CD4-positive, alpha-beta memory T cell (primary cell): Measurements from ENCODE around the gene MYO19. TPM values are rescaled to one million over a fixed set of nuclear protein-coding genes. Genes with fewer than 3 reads are reported as not detected.

Source experiments
- polyA plus RNA-seq, 2 donors: library from polyadenylated mRNA; unstranded; fragments of 300-500 nt; fragmentation: Illumina TruSeq; gene quantifications; one replicate each; pipeline ENCODE4 v1.2.3, GENCODE V29; 2021
- total RNA-seq, 2 experiments: library from RNA; stranded (reverse); gene quantifications; one replicate each; pipeline ENCODE4 v1.2.3, GENCODE V29; 2021

The MYO19 gene
- total and polyA plus RNA-seq, 4 experiments from 2014 or later = 4.7 to 85.8 (median 43.3) TPM

Other genes with a start within 250 kb of the MYO19 start
- gene TBC1D3G, start 211.0 kb downstream of the MYO19 start, total RNA-seq = not detected
- not detected for gene TBC1D3G, start 211.0 kb downstream of the MYO19 start, polyA plus RNA-seq
- not detected for gene TBC1D3H, start 146.4 kb downstream of the MYO19 start, total RNA-seq
- not detected for gene TBC1D3H, start 146.4 kb downstream of the MYO19 start, polyA plus RNA-seq
- 10 to 100 TPM; 66.6 to 68.3 TPM for gene ZNHIT3, start 48.2 kb downstream of the MYO19 start, total RNA-seq
- gene ZNHIT3, start 48.2 kb downstream of the MYO19 start, polyA plus RNA-seq = 10 to 100 TPM; 87.6 to 94.6 TPM
- gene PIGW, start 119 bp upstream of the MYO19 start, total RNA-seq = 1 to 10 TPM; 4.7 to 5.1 TPM
- 10 to 100 TPM in 1 of 2 donors, 1 to 10 TPM in 1; 5.3 to 14.2 TPM for gene PIGW, start 119 bp upstream of the MYO19 start, polyA plus RNA-seq
- gene GGNBP2, start 10.1 kb upstream of the MYO19 start, total RNA-seq = 100 to 1,000 TPM; 140 to 143 TPM
- 10 to 100 TPM; 45.5 to 85.3 TPM for gene GGNBP2, start 10.1 kb upstream of the MYO19 start, polyA plus RNA-seq
- 1 to 10 TPM; 7.2 to 7.8 TPM for gene DHRS11, start 57.0 kb upstream of the MYO19 start, total RNA-seq
- 1 to 10 TPM; 3.6 to 4.0 TPM for gene DHRS11, start 57.0 kb upstream of the MYO19 start, polyA plus RNA-seq
- 10 to 100 TPM; 11.8 to 13.3 TPM for gene MRM1, start 66.7 kb upstream of the MYO19 start, total RNA-seq
- 1 to 10 TPM; 1.7 to 4.4 TPM for gene MRM1, start 66.7 kb upstream of the MYO19 start, polyA plus RNA-seq